ENCODE results near the gene MRPS9.

GRCh38 chr2:105037572-105038382 lies at the start of gene MRPS9:
- TF ChIP-seq NRF1 (conservative IDR thresholded peaks at IDR 0.05 in 1 of 2, IDR thresholded peaks at IDR 0.05 in 1 of 2) (peak; percentile 89 to 91), ESRRA (IDR thresholded peaks at IDR 0.05; ENCODE audit: borderline replicate concordance, low read depth) (peak; percentile 70; the same call in 1 of the 2 replicates), IRF2 (CRISPR knock-in tag; IDR thresholded peaks at IDR 0.05) (no peak)

Measured in K562 (cell line).